ENCODE measurements around the gene MCCC2. TPM values are rescaled to one million over a fixed set of nuclear protein-coding genes. Genes with fewer than 3 reads are reported as not detected.

Gene MCCC2
- polyA plus RNA-seq, 3 donors from 2014 or later: 19.8 to 29.5 (median 25.1) TPM

DNA sequence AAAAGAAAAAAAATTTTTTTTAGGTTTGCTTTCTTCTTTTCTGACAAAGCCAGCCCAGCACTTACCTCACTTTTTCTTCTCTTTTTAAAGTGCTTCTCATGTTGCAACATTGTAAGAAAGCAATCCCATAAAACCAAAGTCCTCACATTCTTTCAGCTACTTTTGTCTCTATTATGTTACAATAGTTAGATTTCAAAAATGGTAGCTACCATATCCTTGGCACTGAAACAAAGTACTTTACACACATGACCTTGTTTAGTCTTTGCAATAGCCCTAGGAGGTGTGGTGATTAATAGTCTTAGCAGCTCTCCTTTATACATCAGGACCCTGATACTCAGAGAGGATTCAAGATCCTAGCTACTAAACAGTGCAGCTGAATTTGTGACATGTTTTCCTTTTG is 108.5 kb downstream of the MCCC2 start:
- Mint-ChIP-seq H3K27ac (no peak overlapping the region), H3K4me1 (peaks cover 8% of the 10 kb centered on the region in 2 donors), H3K9me3 (peaks cover 0 to 9% (median 2%) of the 10 kb centered on the region in 6 donors), H3K36me3 (peaks cover 0 to 4% (median 3%) of the 10 kb centered on the region in 3 donors), H3K4me3 (no peak overlapping the region), H3K27me3 (ENCODE audit: low read depth in 3 of 3) (peaks cover 5 to 19% (median 8%) of the 10 kb centered on the region in 3 donors)
- no peak for DNase-seq

DNA sequence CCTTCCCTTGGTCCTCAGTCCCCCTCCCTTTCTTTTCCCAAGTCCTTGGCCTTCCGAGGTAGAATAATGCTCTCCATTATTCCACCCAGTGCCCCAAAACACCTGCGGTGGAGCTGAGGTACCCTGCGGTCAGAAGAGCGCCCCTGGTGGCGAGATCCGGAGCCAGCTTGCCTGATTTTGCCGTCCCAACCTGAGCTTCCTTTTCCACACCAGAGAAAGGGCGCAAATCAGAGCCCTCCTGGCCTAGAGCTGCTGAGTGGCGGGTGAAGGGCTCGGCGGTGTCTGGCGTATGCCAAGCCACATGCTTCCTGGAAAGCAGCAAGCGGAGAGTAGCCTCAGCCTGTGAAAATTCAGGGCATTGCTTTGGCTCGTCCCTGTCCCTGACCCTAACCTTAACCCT is 110.8 kb downstream of the MCCC2 start:
- Mint-ChIP-seq H3K4me3 (peak overlapping the region in 1 of 5 donors; percentile 38), H3K27me3 (ENCODE audit: low read depth in 3 of 3) (peaks cover 5 to 14% (median 8%) of the 10 kb centered on the region in 3 donors), H3K27ac (no peak overlapping the region), H3K36me3 (peaks cover 0 to 4% (median 3%) of the 10 kb centered on the region in 3 donors), H3K9me3 (peaks cover 0 to 9% (median 2%) of the 10 kb centered on the region in 6 donors), H3K4me1 (peaks cover 8% of the 10 kb centered on the region in 2 donors)
- DNase-seq: no peak

DNA sequence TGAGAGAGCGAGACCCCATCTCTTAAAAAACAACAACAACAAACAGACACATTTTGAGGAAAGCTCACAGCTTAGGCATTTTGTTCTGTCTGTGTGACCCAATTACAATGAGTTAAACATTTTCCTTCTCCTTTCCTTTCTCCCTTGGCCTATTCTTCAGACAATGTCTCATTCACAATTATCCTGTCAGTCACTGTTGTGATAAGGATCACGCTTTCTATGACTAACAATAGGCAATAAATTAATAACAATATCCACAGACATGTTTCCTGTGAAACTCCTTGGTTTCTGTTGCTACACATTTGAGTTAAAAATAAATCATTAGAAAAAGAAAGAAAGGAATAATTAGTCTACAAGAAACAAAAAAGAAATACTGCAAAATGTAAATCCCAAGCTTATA is 112.1 kb downstream of the MCCC2 start:
- Mint-ChIP-seq H3K27ac (no peak overlapping the region), H3K4me3 (no peak overlapping the region), H3K27me3 (ENCODE audit: low read depth in 3 of 3) (peaks cover 5 to 9% (median 7%) of the 10 kb centered on the region in 3 donors), H3K4me1 (peaks cover 8% of the 10 kb centered on the region in 2 donors), H3K9me3 (peaks cover 0 to 9% (median 2%) of the 10 kb centered on the region in 6 donors), H3K36me3 (peaks cover 0 to 4% (median 3%) of the 10 kb centered on the region in 3 donors)
- no peak for DNase-seq

DNA sequence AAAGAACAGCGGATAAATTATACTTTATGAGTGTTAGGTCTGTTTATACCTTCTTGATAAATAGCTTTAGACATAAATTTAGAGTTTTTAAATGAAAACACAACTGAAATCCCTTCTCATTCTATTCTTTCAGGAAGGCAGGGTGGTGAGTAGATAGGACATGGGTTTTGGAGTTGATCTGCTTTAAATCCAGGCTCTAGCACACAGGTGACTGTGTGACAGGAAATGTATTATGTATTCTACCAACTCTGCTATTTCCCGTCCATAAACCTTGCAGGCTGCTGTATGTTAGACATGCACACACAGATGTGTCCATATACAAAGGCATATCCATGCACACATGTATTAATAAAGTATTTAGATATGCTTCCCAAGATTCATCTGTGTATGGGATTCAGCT is 112.6 kb downstream of the MCCC2 start:
- H3K4me3 Mint-ChIP-seq: no peak overlapping the region
- peaks cover 5 to 9% (median 7%) of the 10 kb centered on the region in 3 donors for H3K27me3 Mint-ChIP-seq (ENCODE audit: low read depth in 3 of 3)
- H3K4me1 Mint-ChIP-seq: peaks cover 8% of the 10 kb centered on the region in 2 donors
- H3K36me3 Mint-ChIP-seq: peaks cover 0 to 4% (median 3%) of the 10 kb centered on the region in 3 donors
- no peak overlapping the region for H3K27ac Mint-ChIP-seq
- H3K9me3 Mint-ChIP-seq: peaks cover 0 to 9% (median 1%) of the 10 kb centered on the region in 6 donors
- no peak for DNase-seq

DNA sequence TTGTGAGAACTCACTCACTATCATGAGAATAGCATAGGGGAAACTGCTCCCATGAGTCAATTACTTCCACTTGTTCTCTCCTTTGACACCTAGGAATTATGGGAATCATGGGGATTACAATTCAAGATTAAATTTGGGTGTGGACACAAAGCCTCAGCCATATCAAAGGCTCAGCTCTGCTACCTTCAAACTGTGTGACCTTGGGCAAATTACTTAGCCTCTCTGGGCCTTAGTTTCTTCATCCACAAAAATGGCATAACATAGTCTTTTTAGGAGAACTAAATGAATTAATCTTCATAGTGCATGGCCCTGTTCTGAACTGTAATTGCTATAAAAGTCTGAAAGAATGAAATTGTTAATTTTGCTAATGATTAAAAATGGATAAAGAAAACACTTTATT is 113.7 kb downstream of the MCCC2 start:
- Mint-ChIP-seq H3K27me3 (ENCODE audit: low read depth in 3 of 3) (peaks cover 5 to 9% (median 7%) of the 10 kb centered on the region in 3 donors), H3K4me3 (no peak overlapping the region), H3K36me3 (peaks cover 0 to 4% (median 3%) of the 10 kb centered on the region in 3 donors), H3K27ac (no peak overlapping the region), H3K4me1 (peaks cover 8% of the 10 kb centered on the region in 2 donors), H3K9me3 (peaks cover 0 to 9% (median 1%) of the 10 kb centered on the region in 6 donors)
- DNase-seq: no peak

DNA sequence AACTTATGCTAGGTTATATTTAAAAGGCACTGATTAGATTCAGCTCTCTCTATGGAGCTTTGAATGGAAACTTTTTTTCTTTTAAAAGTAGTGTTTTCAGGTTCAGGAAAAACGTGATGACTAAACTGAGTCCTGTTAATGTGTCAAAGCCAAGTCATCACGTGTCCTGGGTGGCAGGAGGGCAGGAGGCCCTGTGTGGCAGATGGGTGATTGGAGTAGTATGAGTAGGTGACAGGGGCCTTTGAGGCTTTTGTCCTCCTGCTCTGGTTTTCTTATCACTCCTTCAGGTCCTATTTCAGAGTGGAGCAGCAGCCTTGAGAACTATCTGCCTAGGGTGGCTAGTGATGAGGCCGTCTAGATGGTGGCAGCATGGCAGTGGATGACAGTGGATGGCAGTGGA is 114.3 kb downstream of the MCCC2 start:
- DNase-seq: no peak
- Mint-ChIP-seq H3K27ac (no peak overlapping the region), H3K36me3 (peaks cover 0 to 4% (median 3%) of the 10 kb centered on the region in 3 donors), H3K4me3 (no peak overlapping the region), H3K27me3 (ENCODE audit: low read depth in 3 of 3) (peaks cover 5 to 8% (median 5%) of the 10 kb centered on the region in 3 donors), H3K4me1 (peaks cover 8% of the 10 kb centered on the region in 2 donors), H3K9me3 (peaks cover 0 to 9% (median 1%) of the 10 kb centered on the region in 6 donors)

DNA sequence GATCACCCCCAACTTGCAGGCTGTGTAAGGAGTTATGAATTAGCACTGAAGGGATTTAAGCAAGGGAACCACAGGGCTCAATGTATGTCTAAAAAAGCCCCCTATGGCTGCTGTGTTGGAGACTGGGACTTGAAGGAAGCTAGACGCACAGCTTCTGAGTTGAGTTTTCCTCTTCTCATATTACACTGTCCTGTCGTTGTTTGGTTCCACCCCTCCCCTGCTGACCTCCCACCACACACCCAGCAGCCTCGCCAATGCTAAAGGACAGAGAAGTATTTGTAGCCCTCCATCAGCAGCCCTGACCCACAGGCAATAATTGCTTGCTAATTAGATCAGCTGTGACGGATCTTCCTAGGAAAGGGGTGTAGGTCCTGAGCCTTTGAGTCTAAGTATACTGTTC is 116.8 kb downstream of the MCCC2 start:
- Mint-ChIP-seq H3K4me1 (no peaks in the 10 kb centered on the region), H3K27ac (no peak overlapping the region), H3K4me3 (no peak overlapping the region), H3K27me3 (ENCODE audit: low read depth in 3 of 3) (peaks cover 0 to 3% (median 2%) of the 10 kb centered on the region in 3 donors), H3K9me3 (no peaks in the 10 kb centered on the region), H3K36me3 (no peaks in the 10 kb centered on the region)
- DNase-seq: no peak

DNA sequence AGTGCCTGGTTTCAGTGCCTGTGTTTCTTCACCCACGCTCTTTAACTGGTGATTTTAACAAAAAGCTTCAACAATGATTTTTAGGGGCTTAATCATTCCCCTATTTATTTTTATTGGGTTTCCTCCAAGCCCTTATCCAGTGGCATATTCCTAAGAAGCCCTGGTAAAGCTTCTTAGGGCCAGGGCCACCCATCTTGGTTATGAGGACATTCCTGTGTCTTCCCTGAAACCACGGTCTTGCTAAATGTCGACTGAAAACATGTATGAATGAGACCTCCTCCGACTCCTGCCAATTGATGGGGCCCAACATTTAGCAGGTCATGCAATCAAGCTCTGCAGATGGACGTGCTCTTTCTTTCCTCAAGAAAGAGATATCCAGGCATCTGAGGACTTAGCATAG is 118.3 kb downstream of the MCCC2 start:
- Mint-ChIP-seq H3K9me3 (no peaks in the 10 kb centered on the region), H3K4me3 (no peak overlapping the region), H3K36me3 (no peaks in the 10 kb centered on the region), H3K27me3 (ENCODE audit: low read depth in 3 of 3) (peaks cover 0 to 3% (median 2%) of the 10 kb centered on the region in 3 donors), H3K4me1 (no peaks in the 10 kb centered on the region), H3K27ac (no peak overlapping the region)
- no peak for DNase-seq

DNA sequence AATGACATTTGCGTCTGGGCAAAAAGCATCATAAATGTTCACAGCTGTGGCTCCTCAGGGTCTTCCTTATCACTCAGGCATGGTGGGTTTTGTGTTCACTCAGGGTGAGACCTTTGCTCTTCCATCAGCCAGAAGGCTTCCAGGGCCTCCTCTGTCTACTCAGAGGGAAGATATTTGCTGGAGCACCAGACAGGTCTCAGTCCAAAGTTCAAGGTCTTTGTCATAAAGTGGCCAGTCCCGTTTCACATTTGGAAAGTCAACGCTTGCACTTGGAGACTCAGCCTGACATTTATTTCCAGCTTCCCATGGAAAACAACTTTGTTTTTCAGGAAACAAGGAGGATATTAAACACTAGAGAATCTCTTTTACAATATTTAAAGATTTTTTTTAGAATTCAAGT is 119.8 kb downstream of the MCCC2 start:
- Mint-ChIP-seq H3K27me3 (ENCODE audit: low read depth in 3 of 3) (peaks cover 2 to 4% (median 3%) of the 10 kb centered on the region in 3 donors), H3K9me3 (no peaks in the 10 kb centered on the region)
- no peak for DNase-seq

More for the DNA sequence above, 119.8 kb downstream of the MCCC2 start:
- H3K27ac Mint-ChIP-seq: no peak overlapping the region
- no peak overlapping the region for H3K4me3 Mint-ChIP-seq
- H3K4me1 Mint-ChIP-seq: no peaks in the 10 kb centered on the region
- no peaks in the 10 kb centered on the region for H3K36me3 Mint-ChIP-seq

Other genes with a start within 250 kb of the MCCC2 start
- gene BDP1, start 131.7 kb upstream of the MCCC2 start, polyA plus RNA-seq: 10 to 100 TPM in 1 of 3 donors, 1 to 10 TPM in 2; 1.3 to 15.0 (median 4.7) TPM
- gene CARTPT, start 131.9 kb downstream of the MCCC2 start, polyA plus RNA-seq: not detected